Activated gamma-delta T cell treated with Interleukin-2 at 50 U/mL for 16 hours (primary cell): ENCODE data around the gene RNFT2.
"Not testable (repeated sequence)": the region's sequence is repeated elsewhere in the genome, so short reads cannot be mapped to it uniquely, and the experiment has no call there.

Experiments
- DNase-seq: peaks from one replicate; pipeline ENCODE4 v3.0.0-alpha.2; 2020

The RNFT2 gene

GRCh38 chr12:116798719-116799118, 60.6 kb downstream of the RNFT2 start:
- no peak for DNase-seq

GRCh38 chr12:116799955-116800354, 61.8 kb downstream of the RNFT2 start:
- DNase-seq: no peak

DNA sequence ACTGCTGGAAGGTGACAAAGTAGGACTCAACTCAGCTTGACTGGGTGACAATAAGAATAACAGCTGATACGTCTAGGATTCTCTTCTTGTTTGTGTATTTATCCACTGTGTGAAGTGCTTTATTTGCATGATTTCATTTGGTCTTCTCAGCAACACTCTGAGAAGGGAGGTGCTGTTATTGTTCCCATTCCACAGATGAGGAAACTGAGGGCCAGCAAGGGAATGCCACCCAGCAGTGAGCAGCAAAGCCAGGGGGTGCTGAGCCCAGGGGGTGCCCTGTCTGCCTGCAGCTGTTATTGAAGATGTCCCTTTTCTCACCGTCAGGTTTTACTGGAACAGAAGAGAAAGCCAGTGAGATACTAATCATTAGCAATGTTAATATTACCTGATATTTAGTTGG, 62.8 kb downstream of the RNFT2 start:
- no peak for DNase-seq

DNA sequence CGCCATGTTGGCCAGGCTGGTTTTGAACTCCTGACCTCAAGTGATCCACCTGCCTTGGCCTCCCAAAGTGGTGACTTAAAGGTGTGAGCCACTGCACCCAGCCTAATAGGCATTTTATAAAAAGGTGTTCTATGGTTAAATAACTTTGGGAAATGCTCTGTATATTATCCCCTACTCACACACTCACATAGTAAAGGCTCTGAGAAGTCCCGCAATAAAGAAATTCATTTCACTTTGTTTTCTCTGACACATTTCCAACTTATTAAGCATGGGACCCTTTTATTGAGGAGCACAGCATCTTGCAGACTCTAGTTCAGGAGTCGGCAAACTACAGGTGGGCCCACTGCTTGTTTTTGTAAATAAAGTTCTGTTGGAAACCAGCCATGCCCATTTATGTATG, 63.9 kb downstream of the RNFT2 start:
- DNase-seq: no peak

GRCh38 chr12:116803013-116803736, 65.1 kb downstream of the RNFT2 start:
- no peak for DNase-seq

- no peak for DNase-seq
Measured at GRCh38 chr12:116804051-116804450, 65.9 kb downstream of the RNFT2 start.

- DNase-seq: no peak
Measured at GRCh38 chr12:116806845-116807440, 68.8 kb downstream of the RNFT2 start.

GRCh38 chr12:116807546-116807945, 69.4 kb downstream of the RNFT2 start:
- DNase-seq: no peak

DNA sequence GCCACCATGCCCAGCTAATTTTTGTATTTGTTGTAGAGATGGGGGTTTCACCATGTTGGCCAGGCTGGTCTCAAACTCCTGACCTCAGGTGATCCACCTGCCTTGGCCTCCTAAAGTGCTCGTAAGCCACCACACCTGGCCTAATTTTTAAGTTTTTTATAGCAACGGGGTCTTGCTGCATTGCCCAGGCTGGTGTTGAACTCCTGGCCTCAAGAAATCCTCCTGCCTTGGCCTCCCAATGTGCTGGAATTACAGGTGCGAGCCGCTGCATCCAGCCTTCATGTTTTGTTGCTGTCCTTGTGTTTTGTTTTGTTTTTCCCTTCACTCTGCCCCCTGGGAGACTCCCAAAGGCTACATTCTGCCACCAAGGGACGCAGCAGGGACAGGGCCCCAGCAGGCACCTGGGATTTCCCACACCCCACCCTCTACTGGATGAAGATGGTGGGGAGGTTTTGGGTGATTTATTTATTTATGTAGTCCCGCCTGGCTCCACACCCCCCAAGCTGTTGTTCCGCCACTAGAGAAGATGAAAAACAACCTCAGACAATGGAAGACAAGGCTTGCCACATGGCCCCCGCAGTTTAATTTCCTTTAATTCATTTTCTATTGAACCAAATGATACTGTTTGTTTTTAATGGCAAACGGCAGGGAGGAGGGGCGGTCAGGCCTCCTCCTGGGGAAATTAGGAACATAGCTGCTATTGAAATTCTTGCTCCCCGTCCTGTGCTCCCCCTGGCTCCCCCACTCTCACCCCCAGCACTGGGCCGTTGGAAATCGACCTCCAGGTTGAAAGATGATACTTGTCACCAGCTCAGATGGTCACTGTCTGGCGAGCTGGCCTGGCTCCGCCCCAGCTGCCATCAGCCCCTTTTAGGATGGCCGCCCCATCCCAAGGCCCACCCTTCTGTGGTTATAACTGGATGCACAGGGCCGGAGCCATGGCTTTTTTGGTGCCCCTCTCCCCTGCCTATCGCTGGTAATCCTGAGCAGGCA, 70.3 kb downstream of the RNFT2 start:
- DNase-seq: no peak

GRCh38 chr12:116812238-116812637, 74.1 kb downstream of the RNFT2 start:
- no peak for DNase-seq

DNA sequence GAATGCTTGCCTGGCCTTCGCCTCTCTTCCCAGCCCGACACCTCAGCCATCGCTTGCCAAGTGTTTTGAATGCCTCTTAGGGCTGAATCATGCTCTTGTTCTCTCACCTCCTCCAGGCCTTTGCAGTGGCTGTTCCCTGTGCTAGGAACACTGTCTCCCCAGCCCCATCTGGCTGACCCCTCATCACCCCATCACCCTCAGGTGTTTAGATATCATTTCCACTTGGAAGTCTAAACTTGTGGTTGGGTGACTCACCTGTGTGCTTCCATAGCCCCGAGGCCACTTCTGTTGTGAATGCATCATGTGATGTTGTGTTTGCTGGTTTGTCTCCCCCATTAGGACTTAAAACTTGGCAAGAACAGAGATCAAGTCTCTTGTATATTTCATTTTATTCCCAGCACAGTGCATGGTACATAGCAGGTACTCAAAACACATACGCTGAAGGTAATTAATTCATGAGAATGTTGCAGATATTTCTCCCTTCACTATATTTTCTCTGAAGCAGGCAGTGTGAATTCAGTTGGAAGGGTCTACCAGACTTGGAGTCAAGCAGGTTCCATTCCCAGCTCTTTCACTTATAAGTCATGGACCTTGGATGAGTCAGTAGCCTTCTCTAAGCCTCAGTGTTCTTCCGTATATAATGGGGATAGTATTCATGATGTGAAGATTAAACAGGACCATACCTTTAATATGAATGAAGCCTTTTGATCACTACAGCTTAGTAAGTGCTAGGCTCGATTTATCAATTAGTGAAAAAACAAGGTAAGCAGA, 75.3 kb downstream of the RNFT2 start:
- no peak for DNase-seq

- not testable (repeated sequence) for DNase-seq
Measured at GRCh38 chr12:116814766-116815165, 76.7 kb downstream of the RNFT2 start.

GRCh38 chr12:116818341-116818856, 80.3 kb downstream of the RNFT2 start:
- DNase-seq: no peak

DNA sequence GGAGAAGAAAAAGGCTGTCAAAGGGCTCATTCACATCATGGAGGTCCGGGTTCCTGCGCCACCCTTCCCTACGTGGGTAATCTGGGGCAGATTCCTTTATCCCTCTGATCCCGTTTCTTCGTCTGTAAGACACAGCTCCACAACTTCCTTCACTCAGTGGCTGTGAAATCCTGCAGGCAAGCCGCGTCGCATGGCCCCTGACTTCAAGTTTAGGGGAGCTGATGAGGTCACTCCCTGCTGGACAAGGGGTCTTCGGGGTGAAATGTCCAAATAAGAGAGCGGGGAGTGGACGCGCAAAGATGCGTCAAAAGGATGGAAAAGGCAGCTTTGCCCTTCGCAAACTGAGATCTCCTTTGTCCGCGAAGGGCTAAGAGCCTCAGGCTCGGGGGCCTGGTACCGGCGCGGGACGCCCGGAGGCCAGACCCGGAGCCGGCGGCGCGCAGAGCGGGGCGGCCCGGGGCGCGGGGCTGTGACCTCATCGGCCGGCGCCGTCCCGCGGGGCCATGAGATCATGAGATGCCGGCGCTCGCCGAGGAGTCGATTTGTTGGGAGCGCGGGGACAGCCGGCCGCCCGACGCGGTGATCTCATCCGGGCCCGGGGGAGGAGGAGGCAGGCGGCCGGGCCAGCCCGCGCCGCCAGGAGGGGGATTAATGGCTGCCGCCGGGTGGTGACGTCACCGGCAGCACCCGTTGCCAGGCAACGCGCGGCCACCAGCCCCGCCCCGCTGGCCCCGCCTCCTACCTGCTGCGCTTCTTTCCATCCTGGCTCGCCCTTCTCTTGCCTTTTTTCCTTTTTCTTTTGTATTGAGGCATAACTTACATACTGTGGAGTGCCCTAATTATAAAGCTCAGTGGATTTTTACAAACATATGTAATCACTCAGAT, 81.1 kb downstream of the RNFT2 start:
- peak; percentile 87 for DNase-seq

DNA sequence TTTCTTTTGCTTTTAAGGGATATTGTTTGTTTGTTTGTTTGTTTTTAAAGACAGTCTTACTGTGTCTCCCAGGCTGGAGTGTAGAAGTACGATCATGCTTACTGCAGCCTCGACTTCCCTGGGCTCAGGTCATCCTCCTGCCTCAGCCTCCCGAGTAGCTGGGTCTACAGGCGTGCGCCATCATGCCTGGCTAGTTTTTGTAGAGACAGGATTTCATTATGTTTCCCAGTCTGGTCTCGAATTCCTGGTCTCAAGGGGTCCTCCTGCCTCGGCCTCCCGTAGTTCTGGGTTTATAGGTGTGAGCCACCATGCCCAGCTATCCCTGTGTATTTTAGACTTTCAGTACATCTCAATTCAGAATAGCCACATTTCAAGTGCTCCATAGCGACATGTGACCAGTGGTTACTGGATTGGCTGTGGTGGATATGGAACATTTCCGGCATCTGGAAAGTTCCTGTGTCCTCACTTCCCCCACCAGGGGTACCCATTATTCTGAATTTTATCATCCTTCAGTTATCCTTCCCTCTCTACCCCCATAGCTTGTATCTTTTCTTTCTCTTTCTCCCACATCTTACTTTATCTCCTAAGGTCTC, 82.0 kb downstream of the RNFT2 start:
- DNase-seq: no peak

DNA sequence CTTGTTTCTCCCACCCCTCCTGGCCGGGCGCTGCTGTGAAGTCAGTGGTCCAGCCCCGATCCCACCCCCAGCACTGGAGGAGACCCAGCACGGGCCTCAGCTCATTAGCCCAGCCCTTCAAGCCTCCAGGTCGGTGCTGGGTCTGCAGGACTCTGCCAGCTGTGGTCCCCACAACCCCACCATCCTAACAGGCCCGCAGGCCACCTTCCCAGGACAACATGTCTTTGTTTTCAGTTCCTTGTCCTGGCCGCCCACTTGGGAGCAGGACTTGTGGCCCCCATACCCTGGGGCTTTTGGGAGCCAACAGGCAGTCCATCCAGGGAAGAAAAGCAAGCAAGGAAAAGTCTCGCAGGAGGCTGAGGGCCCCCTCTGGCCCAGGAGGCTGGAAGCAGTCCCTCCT, 83.2 kb downstream of the RNFT2 start:
- no peak for DNase-seq

GRCh38 chr12:116827432-116827831, 89.3 kb downstream of the RNFT2 start:
- DNase-seq: no peak

DNA sequence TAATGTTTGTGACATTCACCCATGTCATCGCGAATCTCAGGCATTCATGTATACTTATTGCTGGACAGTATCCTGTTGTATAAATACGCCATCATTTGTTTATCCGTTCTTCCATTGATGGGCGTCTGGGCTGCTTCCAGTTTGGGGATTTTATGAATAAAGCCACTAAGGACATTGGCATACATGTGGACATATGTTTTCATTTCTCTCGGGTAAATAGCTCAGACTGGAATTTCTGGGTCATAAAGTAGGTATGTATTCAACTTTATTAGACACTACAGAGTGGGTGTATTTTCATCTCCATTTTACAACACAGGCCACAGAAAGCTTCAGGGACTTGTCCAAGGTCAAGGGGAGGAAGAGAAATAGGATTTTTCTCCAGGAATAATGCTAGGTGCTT, 94.2 kb downstream of the RNFT2 start:
- DNase-seq: no peak

GRCh38 chr12:116833474-116833873, 95.4 kb downstream of the RNFT2 start:
- no peak for DNase-seq

DNA sequence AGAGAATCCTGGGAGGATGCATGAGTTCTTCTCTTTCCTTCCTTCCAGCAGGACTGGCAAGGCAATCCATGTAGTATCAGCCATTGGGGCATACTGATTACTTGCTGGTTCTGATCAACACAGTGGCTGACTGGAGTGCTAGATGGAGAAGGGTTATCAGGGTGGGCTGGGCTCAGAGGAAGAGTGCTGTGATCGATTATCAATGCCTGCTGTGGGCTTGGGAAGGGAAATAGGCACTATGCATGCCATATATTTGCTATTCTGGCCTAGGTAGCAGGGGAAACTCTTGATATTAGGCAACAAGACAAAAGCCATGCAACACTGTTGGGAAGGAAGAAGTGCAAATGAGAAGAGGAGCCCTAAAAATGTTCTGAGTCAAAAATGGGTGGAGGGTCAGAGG, 97.4 kb downstream of the RNFT2 start:
- no peak for DNase-seq

DNA sequence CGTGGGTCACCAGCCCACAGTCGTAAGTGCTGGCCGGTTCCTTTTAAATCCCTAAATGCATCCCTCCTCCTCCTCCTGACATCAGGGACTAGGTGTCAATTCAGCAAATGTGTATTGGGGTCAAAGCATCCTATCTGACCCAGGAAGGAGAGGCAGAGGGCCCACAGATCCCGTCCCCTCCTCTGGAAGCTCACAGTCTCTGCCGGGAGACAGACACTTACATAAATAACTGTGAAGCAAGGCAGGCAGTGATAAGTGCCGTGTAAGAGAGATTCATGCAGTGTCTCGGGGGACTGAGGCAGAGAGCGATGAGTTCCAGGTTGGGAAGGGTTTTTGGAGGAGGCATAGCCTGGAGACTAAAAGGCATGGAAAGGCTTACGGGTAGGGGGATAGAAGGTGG, 99.0 kb downstream of the RNFT2 start:
- no peak for DNase-seq
